Mucosa of descending colon (tissue), 3 donors: ENCODE measurements around the gene WEE1. TPM values are rescaled to one million over a fixed set of nuclear protein-coding genes. Genes with fewer than 3 reads are reported as not detected.

Experiments used
- ATAC-seq: fragments of 200-7000 bp; cut with Tn5 transposase; one replicate; pipeline ENCODE4 v1.9.1; 2020; ENCODE audit warnings: mild to moderate bottlenecking, moderate library complexity
- DNase-seq, 3 donors: peaks; one replicate each; pipeline ENCODE4 v3.0.0-alpha.2; 2020
- H3K36me3 ChIP-seq: fragments of 200-600 bp; one replicate; pipeline ENCODE4 v1.8.0; 2021; ENCODE audit warnings: low read depth, mild to moderate bottlenecking
- H3K4me1 ChIP-seq: fragments of 200-600 bp; one replicate; pipeline ENCODE4 v1.8.0; 2021; ENCODE audit warnings: low read depth, mild to moderate bottlenecking
- H3K4me3 ChIP-seq: fragments of 200-600 bp; one replicate; pipeline ENCODE4 v1.8.0; 2021; ENCODE audit warnings: mild to moderate bottlenecking
- H3K9me3 ChIP-seq: fragments of 200-600 bp; one replicate; pipeline ENCODE4 v1.8.0; 2021; ENCODE audit warnings: mild to moderate bottlenecking
- intact Hi-C, 2 donors: fragments of 100-400 bp; cut with DNase I in 1 of 2; cut with micrococcal nuclease in 1 of 2; formaldehyde crosslinking; loops; one replicate each; pipeline versions ENCODE4 v1.11.0 to v1.11.1; 2022; cut with DNase I, micrococcal nuclease
- total RNA-seq, 3 donors: library from RNA; stranded (reverse); fragmentation: NEBNext Ultra II Directional in 2 of 3; extraction: Animal tissue kit (Norgen Biotek cat#: 25700) in 2 of 3; gene quantifications; one replicate each; pipeline versions ENCODE4 v1.2.1 to v1.2.4, GENCODE V29; 2021 to 2023
- TF ChIP-seq, protein P1 (sequence below): fragments of 200-600 bp; IDR thresholded peaks from one replicate; pipeline ENCODE4 v1.8.0; 2022; ENCODE audit warnings: antibody characterized with exemption, mild to moderate bottlenecking
- donor health status: DM: no; HTN: no; CAD: no; lungs with moderate emphysema.
- donor health status: DM: no; HTN: no; CAD: no.
- donor health status: DM: no; HTN: yes; CAD: no.

The WEE1 gene
- total RNA-seq, 3 donors from 2014 or later, result 17.5 to 33.6 (median 18.0) TPM

DNA sequence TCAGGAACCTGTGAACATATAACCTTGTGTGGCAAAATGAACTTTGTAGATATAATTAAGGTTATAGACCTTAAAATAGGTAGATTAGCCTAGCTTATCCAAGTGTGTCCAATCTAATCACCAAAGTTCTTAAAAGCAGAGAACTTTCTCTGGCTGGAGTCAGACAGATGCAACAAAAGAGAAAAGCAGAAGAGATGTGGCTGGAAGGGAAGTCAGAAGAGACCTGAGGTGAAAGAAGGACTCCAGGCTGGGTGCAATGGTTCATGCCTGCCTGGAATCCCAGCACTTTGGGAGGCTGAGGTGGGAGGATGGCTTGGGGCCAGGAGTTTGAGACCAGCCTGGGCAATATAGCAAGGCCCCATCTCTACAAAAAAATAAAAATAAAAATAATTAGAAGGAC lies 51.0 kb downstream of the WEE1 start:
- no peaks in the 10 kb centered on the region for H3K4me1 ChIP-seq
- DNase-seq, result no peak
- no peaks in the 10 kb centered on the region for H3K36me3 ChIP-seq
- intact Hi-C loops, result loop anchor here in 1 of 2 donors (10.0 kb wide), 1 partner anchor 510 kb away; no protein-coding TSS in a partner anchor
- H3K4me3 ChIP-seq, result no peak overlapping the region
- ATAC-seq, result no peak
- TF ChIP-seq, protein P1, sequence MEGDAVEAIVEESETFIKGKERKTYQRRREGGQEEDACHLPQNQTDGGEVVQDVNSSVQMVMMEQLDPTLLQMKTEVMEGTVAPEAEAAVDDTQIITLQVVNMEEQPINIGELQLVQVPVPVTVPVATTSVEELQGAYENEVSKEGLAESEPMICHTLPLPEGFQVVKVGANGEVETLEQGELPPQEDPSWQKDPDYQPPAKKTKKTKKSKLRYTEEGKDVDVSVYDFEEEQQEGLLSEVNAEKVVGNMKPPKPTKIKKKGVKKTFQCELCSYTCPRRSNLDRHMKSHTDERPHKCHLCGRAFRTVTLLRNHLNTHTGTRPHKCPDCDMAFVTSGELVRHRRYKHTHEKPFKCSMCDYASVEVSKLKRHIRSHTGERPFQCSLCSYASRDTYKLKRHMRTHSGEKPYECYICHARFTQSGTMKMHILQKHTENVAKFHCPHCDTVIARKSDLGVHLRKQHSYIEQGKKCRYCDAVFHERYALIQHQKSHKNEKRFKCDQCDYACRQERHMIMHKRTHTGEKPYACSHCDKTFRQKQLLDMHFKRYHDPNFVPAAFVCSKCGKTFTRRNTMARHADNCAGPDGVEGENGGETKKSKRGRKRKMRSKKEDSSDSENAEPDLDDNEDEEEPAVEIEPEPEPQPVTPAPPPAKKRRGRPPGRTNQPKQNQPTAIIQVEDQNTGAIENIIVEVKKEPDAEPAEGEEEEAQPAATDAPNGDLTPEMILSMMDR, result no peak
- H3K9me3 ChIP-seq, result no peaks in the 10 kb centered on the region

DNA sequence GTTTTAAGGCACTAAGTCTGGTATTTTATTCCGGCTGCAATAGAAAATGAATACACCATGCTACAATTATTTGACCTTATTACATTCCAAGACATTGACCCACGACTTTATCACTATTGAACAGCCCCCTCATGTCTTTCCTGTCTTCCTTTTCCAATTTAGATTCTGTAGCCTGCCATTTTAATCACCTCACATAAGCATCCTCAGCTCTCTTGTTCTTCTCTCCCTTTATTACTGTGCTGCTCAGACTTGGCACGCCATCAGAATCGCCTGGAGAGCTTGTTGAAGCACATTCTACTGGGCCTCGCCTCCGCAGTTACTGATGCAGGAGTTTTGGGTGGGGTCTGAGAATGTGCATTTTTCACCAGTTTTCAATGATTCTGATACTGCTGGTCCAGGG lies 51.7 kb downstream of the WEE1 start:
- ATAC-seq, result no peak
- no peaks in the 10 kb centered on the region for H3K9me3 ChIP-seq
- H3K4me1 ChIP-seq, result no peaks in the 10 kb centered on the region
- intact Hi-C loops, result loop anchor here in 1 of 2 donors (10.0 kb wide), 1 partner anchor 510 kb away; no protein-coding TSS in a partner anchor
- H3K4me3 ChIP-seq, result no peak overlapping the region
- no peak for DNase-seq
- no peaks in the 10 kb centered on the region for H3K36me3 ChIP-seq
- TF ChIP-seq, protein P1, result no peak

DNA sequence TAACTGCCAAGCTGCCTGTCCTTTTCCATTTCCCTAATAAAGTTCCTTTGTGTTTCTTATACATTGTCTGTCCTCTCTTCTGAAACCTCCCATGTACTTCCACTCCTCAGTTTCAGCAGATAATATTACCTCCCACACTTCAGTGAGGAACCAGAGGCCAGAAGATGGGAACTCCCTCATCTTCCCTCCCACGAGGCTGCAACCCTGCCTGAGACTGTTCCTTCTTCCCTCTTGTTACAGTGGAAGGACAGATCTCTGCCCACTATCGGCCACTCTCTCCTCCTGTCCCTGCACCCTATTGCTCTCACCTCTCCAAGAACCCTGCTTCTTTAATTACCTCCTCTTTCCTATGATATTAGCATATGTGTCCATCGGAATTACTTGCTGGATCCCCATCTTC lies 52.3 kb downstream of the WEE1 start:
- H3K4me1 ChIP-seq, result no peaks in the 10 kb centered on the region
- ATAC-seq (no peak), DNase-seq (no peak)
- TF ChIP-seq, protein P1, result no peak
- no peak overlapping the region for H3K4me3 ChIP-seq
- no peaks in the 10 kb centered on the region for H3K36me3 ChIP-seq
- H3K9me3 ChIP-seq, result no peaks in the 10 kb centered on the region
- intact Hi-C loops, result loop anchor here in 1 of 2 donors (10.0 kb wide), 1 partner anchor 509 kb away; no protein-coding TSS in a partner anchor

DNA sequence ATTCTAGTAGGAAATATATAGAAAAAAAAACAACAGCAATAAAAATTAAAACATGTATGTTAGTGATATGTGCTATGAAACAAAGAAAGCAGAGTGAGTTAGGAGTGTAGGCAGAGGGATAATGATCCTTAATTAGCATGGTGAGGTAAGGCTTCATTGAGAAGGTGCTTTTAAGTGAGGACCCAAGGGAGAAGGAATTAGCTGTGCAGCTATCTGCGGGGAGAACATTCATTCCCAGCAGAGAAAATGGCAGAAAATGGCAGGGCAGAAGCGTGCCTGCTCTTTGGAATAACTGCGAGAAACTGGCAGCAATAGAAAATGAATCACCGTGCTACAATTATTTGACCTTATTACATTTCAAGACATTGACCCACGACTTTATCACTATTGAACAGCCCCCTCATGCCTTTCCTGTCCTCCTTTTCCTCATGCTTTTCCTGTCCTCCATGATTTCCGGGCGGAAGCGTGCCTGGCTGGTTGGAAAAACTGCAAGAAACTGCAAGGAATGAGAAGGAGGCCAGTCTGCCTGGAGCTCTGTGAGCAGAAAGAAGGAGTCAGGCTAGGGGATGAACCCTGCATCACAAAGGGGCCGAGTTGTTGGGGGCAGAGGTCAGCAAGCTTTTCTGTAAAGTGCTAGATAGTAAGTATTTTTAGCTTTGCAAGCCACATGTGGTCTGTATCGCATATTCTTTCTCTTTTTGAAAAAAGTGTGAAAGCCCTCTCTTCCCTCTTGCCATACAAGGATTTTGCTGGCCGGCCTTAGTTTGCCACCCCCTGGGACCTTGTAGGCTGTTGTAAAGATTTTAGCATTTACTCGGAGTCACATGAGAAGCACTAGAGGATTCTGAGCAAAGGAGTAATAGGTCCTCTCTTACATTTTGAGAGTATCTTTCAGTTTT lies 53.3 kb downstream of the WEE1 start:
- intact Hi-C loops, result loop anchor here in 1 of 2 donors (10.0 kb wide), 1 partner anchor 508 kb away; no protein-coding TSS in a partner anchor
- no peak for DNase-seq
- no peaks in the 10 kb centered on the region for H3K36me3 ChIP-seq
- ATAC-seq, result no peak
- no peaks in the 10 kb centered on the region for H3K9me3 ChIP-seq
- TF ChIP-seq, protein P1, result no peak
- H3K4me1 ChIP-seq, result no peaks in the 10 kb centered on the region
- H3K4me3 ChIP-seq, result no peak overlapping the region

DNA sequence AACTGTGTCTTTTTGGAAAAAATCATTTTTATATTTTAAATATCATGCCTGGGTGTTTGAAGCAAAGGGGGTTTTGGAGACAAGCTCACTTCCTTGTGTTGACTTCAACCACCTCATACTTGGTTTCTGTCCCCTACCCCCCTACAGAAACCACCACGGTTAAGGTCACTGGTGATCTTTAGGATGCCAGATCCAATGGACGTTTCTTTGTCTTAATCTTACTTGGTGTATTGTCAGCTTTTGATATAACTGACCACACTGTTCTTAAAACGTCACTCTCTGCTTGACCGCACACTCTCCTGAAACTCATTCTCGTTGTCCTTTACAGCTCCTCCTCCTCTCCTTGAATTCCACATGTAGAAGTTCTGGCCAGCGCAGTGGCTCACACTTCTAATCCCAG lies 55.6 kb downstream of the WEE1 start:
- TF ChIP-seq, protein P1, result no peak
- Histone ChIP-seq H3K4me1 (no peaks in the 10 kb centered on the region), H3K4me3 (no peak overlapping the region), H3K36me3 (no peaks in the 10 kb centered on the region), H3K9me3 (no peaks in the 10 kb centered on the region)
- intact Hi-C loops, result loop anchor here in 1 of 2 donors (10.0 kb wide), 1 partner anchor 506 kb away; no protein-coding TSS in a partner anchor
- ATAC-seq (no peak), DNase-seq (no peak)
